ENCODE data around the gene COX6B2. TPM values are rescaled to one million over a fixed set of nuclear protein-coding genes. Genes with fewer than 3 reads are reported as not detected.
"Not testable (repeated sequence)": the region's sequence is repeated elsewhere in the genome, so short reads cannot be mapped to it uniquely, and the experiment has no call there.

The COX6B2 gene
- total RNA-seq, 2 donors from 2014 or later, result 0.39 to 0.95 TPM

GRCh38 chr19:55339105-55339888 is 15.2 kb downstream of the COX6B2 start, which contains the start of gene KMT5C:
Gene KMT5C (plus strand): TSS chr19:55339876. CDS start chr19:55341937, 2,061 bp downstream.
- peak; percentile 84 to 85 for ATAC-seq
- Mint-ChIP-seq H3K36me3 (peaks cover 0 to 7% of the 10 kb centered on the region in 2 donors), H3K9me3 (no peaks in the 10 kb centered on the region), H3K27ac (peak within 1 kb of the TSS; percentile 97)
- peak; percentile 100 for DNase-seq (ENCODE audit: low spot score in 2 of 2)

- no peak for DNase-seq (ENCODE audit: low spot score in 2 of 2)
- Mint-ChIP-seq H3K27ac (no peak overlapping the region), H3K36me3 (no peaks in the 10 kb centered on the region), H3K9me3 (no peaks in the 10 kb centered on the region)
- no peak for ATAC-seq
Measured at GRCh38 chr19:55336101-55336500, 18.4 kb downstream of the COX6B2 start.

- DNase-seq (ENCODE audit: low spot score in 2 of 2), result no peak
- Mint-ChIP-seq H3K27ac (no peak overlapping the region), H3K36me3 (no peaks in the 10 kb centered on the region), H3K9me3 (no peaks in the 10 kb centered on the region)
- no peak for ATAC-seq
Measured at GRCh38 chr19:55333870-55334269, 20.6 kb downstream of the COX6B2 start.

- not testable (repeated sequence) for ATAC-seq; DNase-seq (ENCODE audit: low spot score in 2 of 2); H3K9me3 Mint-ChIP-seq; H3K36me3 Mint-ChIP-seq; H3K27ac Mint-ChIP-seq
Measured at GRCh38 chr19:55329791-55330190, 24.7 kb downstream of the COX6B2 start.

GRCh38 chr19:55328774-55329318 is 25.7 kb downstream of the COX6B2 start:
- DNase-seq (ENCODE audit: low spot score in 2 of 2); H3K9me3 Mint-ChIP-seq; H3K36me3 Mint-ChIP-seq; H3K27ac Mint-ChIP-seq; ATAC-seq: not testable (repeated sequence)

GRCh38 chr19:55325172-55325571 is 29.3 kb downstream of the COX6B2 start, which contains the start of gene TMEM150B:
Gene TMEM150B (minus strand): TSS chr19:55325341. CDS start chr19:55321036, 4,305 bp downstream.
- no peak for ATAC-seq
- no peak for DNase-seq (ENCODE audit: low spot score in 2 of 2)

GRCh38 chr19:55324662-55325061 is 29.9 kb downstream of the COX6B2 start:
- no peaks in the 10 kb centered on the region for H3K9me3 Mint-ChIP-seq
- no peak for DNase-seq (ENCODE audit: low spot score in 2 of 2)
- ATAC-seq, result no peak
- no peak overlapping the region for H3K27ac Mint-ChIP-seq
- no peaks in the 10 kb centered on the region for H3K36me3 Mint-ChIP-seq

More at GRCh38 chr19:55325172-55325571, 29.3 kb downstream of the COX6B2 start, which contains the start of gene TMEM150B:
- H3K9me3 Mint-ChIP-seq, result no peaks in the 10 kb centered on the region
- no peaks in the 10 kb centered on the region for H3K36me3 Mint-ChIP-seq
- no peak within 1 kb of the TSS for H3K27ac Mint-ChIP-seq

- Mint-ChIP-seq H3K36me3 (no peaks in the 10 kb centered on the region), H3K27ac (no peak overlapping the region), H3K9me3 (no peaks in the 10 kb centered on the region)
- no peak for ATAC-seq
- no peak for DNase-seq (ENCODE audit: low spot score in 2 of 2)
Measured at GRCh38 chr19:55322204-55322885, 32.2 kb downstream of the COX6B2 start.

GRCh38 chr19:55321466-55322137 is 32.9 kb downstream of the COX6B2 start:
- ATAC-seq (no peak), DNase-seq (ENCODE audit: low spot score in 2 of 2) (no peak)
- H3K36me3 Mint-ChIP-seq, result no peaks in the 10 kb centered on the region
- H3K27ac Mint-ChIP-seq, result peak overlapping the region in 1 of 2 donors; percentile 17
- no peaks in the 10 kb centered on the region for H3K9me3 Mint-ChIP-seq

- H3K36me3 Mint-ChIP-seq, result no peaks in the 10 kb centered on the region
- no peak for DNase-seq (ENCODE audit: low spot score in 2 of 2)
- H3K9me3 Mint-ChIP-seq, result no peaks in the 10 kb centered on the region
- ATAC-seq, result no peak
- H3K27ac Mint-ChIP-seq, result no peak overlapping the region
Measured at GRCh38 chr19:55320844-55321419, 33.6 kb downstream of the COX6B2 start.

- no peak for DNase-seq (ENCODE audit: low spot score in 2 of 2)
- peak overlapping the region in 1 of 2 donors; percentile 82 for H3K27ac Mint-ChIP-seq
- H3K9me3 Mint-ChIP-seq, result no peaks in the 10 kb centered on the region
- H3K36me3 Mint-ChIP-seq, result no peaks in the 10 kb centered on the region
- ATAC-seq, result no peak
Measured at GRCh38 chr19:55319785-55320184, 34.7 kb downstream of the COX6B2 start.

- Mint-ChIP-seq H3K9me3 (no peaks in the 10 kb centered on the region), H3K36me3 (no peaks in the 10 kb centered on the region), H3K27ac (no peak overlapping the region)
- DNase-seq (ENCODE audit: low spot score in 2 of 2) (no peak), ATAC-seq (no peak)
Measured at GRCh38 chr19:55316646-55317045, 37.9 kb downstream of the COX6B2 start.

- H3K27ac Mint-ChIP-seq, result no peak overlapping the region
- DNase-seq (ENCODE audit: low spot score in 2 of 2), result no peak
- no peaks in the 10 kb centered on the region for H3K36me3 Mint-ChIP-seq
- no peaks in the 10 kb centered on the region for H3K9me3 Mint-ChIP-seq
- no peak for ATAC-seq
Measured at GRCh38 chr19:55315956-55316525, 38.5 kb downstream of the COX6B2 start.

GRCh38 chr19:55314396-55314795 is 40.1 kb downstream of the COX6B2 start:
- H3K9me3 Mint-ChIP-seq, result no peaks in the 10 kb centered on the region
- H3K27ac Mint-ChIP-seq, result no peak overlapping the region
- H3K36me3 Mint-ChIP-seq, result no peaks in the 10 kb centered on the region
- no peak for ATAC-seq
- DNase-seq (ENCODE audit: low spot score in 2 of 2), result no peak

- H3K36me3 Mint-ChIP-seq, result no peaks in the 10 kb centered on the region
- no peaks in the 10 kb centered on the region for H3K9me3 Mint-ChIP-seq
- DNase-seq (ENCODE audit: low spot score in 2 of 2) (no peak), ATAC-seq (no peak)
- no peak overlapping the region for H3K27ac Mint-ChIP-seq
Measured at GRCh38 chr19:55312621-55313512, 41.7 kb downstream of the COX6B2 start.

Data from activated naive CD4-positive, alpha-beta T cell treated with anti-CD3 and anti-CD28 coated beads, Interleukin-2, amount 50 U/mL, for 72 hours (primary cell).